Measurements from ENCODE around the gene CPM.

Gene CPM

DNA sequence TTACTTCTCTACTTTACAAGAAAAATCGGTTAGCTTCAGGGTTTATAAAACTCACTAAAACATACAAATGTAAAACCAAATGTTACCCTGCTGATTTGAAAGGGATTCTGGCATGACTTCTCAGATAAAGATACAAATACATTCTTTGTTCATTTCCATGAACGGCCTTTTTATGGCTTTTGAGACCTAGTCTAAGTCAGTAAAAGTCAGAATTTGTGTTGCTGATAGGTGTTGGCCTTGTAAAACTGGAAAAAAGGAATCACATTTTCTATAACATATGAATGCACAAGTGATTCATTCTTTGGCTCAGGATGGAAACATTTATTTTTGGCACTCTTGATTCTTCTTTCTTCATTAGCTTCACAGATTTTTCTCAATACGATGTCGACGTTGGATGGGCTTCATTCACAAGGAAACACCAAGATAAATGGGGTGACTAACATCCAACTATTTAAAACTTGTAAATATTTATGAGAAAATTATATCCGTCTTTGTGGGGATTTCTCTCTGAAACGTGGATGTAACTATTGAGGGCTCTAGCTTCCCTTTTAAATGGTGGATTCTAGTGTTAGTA lies 27.0 kb upstream of the CPM start:
- H4K20me1 ChIP-seq (ENCODE audit: insufficient read depth, low read length, poor library complexity, severe bottlenecking): no peaks in the 10 kb centered on the region
- no peak overlapping the region for H2AFZ ChIP-seq (ENCODE audit: low read length)
- H3K79me2 ChIP-seq (ENCODE audit: insufficient read depth, low read length): no peaks in the 10 kb centered on the region
- H3K4me1 ChIP-seq (ENCODE audit: insufficient read depth, low read length, poor library complexity, severe bottlenecking): peaks cover 3% of the 10 kb centered on the region
- no peak overlapping the region for H3K9ac ChIP-seq (ENCODE audit: low read depth, low read length, poor library complexity, severe bottlenecking)
- no peaks in the 10 kb centered on the region for H3K9me3 ChIP-seq (ENCODE audit: insufficient read depth, low read depth, low read length)
- H3F3A ChIP-seq (ENCODE audit: low read depth): no peaks in the 10 kb centered on the region
- TF ChIP-seq CTCF (conservative IDR thresholded peaks at IDR 0.05; ENCODE audit: low read length) (no peak), EZH2phosphoT487 (IDR thresholded peaks at IDR 0.05; ENCODE audit: borderline replicate concordance) (no peak)
- no peaks in the 10 kb centered on the region for H3K36me3 ChIP-seq (ENCODE audit: insufficient read depth, low read length)
- H3K9me2 ChIP-seq (replicated peaks; ENCODE audit: low read depth, low read length): 0 out of 2 replicates have a peak, but pooled peaks cover 4% of the 10 kb centered on the region
- H3K4me2 ChIP-seq (ENCODE audit: low read depth, low read length, poor library complexity, severe bottlenecking): no peak overlapping the region
- no peak overlapping the region for H3K4me3 ChIP-seq (ENCODE audit: low read length, poor library complexity, severe bottlenecking)
- no peaks in the 10 kb centered on the region for H3K27me3 ChIP-seq (ENCODE audit: insufficient read depth, low read length, poor library complexity, severe bottlenecking)

- Histone ChIP-seq H4K20me1 (ENCODE audit: insufficient read depth, low read length, poor library complexity, severe bottlenecking) (no peaks in the 10 kb centered on the region), H3K79me2 (ENCODE audit: insufficient read depth, low read length) (no peaks in the 10 kb centered on the region), H3K4me1 (ENCODE audit: insufficient read depth, low read length, poor library complexity, severe bottlenecking) (peaks cover 3% of the 10 kb centered on the region), H3K9me3 (ENCODE audit: insufficient read depth, low read depth, low read length) (no peaks in the 10 kb centered on the region), H2AFZ (ENCODE audit: low read length) (no peak overlapping the region), H3F3A (ENCODE audit: low read depth) (no peaks in the 10 kb centered on the region), H3K27me3 (ENCODE audit: insufficient read depth, low read length, poor library complexity, severe bottlenecking) (no peaks in the 10 kb centered on the region), H3K36me3 (ENCODE audit: insufficient read depth, low read length) (no peaks in the 10 kb centered on the region), H3K9me2 (replicated peaks; ENCODE audit: low read depth, low read length) (0 out of 2 replicates have a peak, but pooled peaks cover 4% of the 10 kb centered on the region), H3K4me3 (ENCODE audit: low read length, poor library complexity, severe bottlenecking) (no peak overlapping the region), H3K4me2 (ENCODE audit: low read depth, low read length, poor library complexity, severe bottlenecking) (no peak overlapping the region), H3K9ac (ENCODE audit: low read depth, low read length, poor library complexity, severe bottlenecking) (no peak overlapping the region)
- TF ChIP-seq CTCF (conservative IDR thresholded peaks at IDR 0.05; ENCODE audit: low read length) (no peak), EZH2phosphoT487 (IDR thresholded peaks at IDR 0.05; ENCODE audit: borderline replicate concordance) (no peak)
These were observed 26.3 kb upstream of the CPM start for GRCh38 chr12:68959143-68959858.

GRCh38 chr12:68958322-68958721 lies 25.4 kb upstream of the CPM start:
- H3K4me1 ChIP-seq (ENCODE audit: insufficient read depth, low read length, poor library complexity, severe bottlenecking): peaks cover 3% of the 10 kb centered on the region
- no peaks in the 10 kb centered on the region for H3K27me3 ChIP-seq (ENCODE audit: insufficient read depth, low read length, poor library complexity, severe bottlenecking)
- no peaks in the 10 kb centered on the region for H3F3A ChIP-seq (ENCODE audit: low read depth)
- H4K20me1 ChIP-seq (ENCODE audit: insufficient read depth, low read length, poor library complexity, severe bottlenecking): no peaks in the 10 kb centered on the region
- peak overlapping the region; percentile 44; the same call in 1 of the 2 replicates for H2AFZ ChIP-seq (ENCODE audit: low read length)
- H3K4me3 ChIP-seq (ENCODE audit: low read length, poor library complexity, severe bottlenecking): no peak overlapping the region
- no peaks in the 10 kb centered on the region for H3K79me2 ChIP-seq (ENCODE audit: insufficient read depth, low read length)
- H3K9me3 ChIP-seq (ENCODE audit: insufficient read depth, low read depth, low read length): no peaks in the 10 kb centered on the region
- H3K4me2 ChIP-seq (ENCODE audit: low read depth, low read length, poor library complexity, severe bottlenecking): no peak overlapping the region
- 0 out of 2 replicates have a peak, but pooled peaks cover 4% of the 10 kb centered on the region for H3K9me2 ChIP-seq (replicated peaks; ENCODE audit: low read depth, low read length)
- no peaks in the 10 kb centered on the region for H3K36me3 ChIP-seq (ENCODE audit: insufficient read depth, low read length)
- TF ChIP-seq EZH2phosphoT487 (IDR thresholded peaks at IDR 0.05; ENCODE audit: borderline replicate concordance): no peak
- TF ChIP-seq CTCF (conservative IDR thresholded peaks at IDR 0.05; ENCODE audit: low read length): no peak
- H3K9ac ChIP-seq (ENCODE audit: low read depth, low read length, poor library complexity, severe bottlenecking): no peak overlapping the region

All from Loucy (cell line).